Mucosa of rectum (tissue), 2 donors: ENCODE results near the gene ME2.
"Not testable (repeated sequence)": the region's sequence is repeated elsewhere in the genome, so short reads cannot be mapped to it uniquely, and the experiment has no call there.

Experiments used
- H3K27ac ChIP-seq, 2 donors: one replicate each; pipeline ENCODE4 v1.7.0; 2013; ENCODE audit warnings: inconsistent platforms in 2 of 2, low read depth in 2 of 2, low read length in 2 of 2
- H3K27me3 ChIP-seq, 2 donors: one replicate each; pipeline ENCODE4 v1.7.0; 2013; ENCODE audit warnings: low read length in 2 of 2; ENCODE audit not compliant: control insufficient read depth in 2 of 2, insufficient read depth in 2 of 2
- H3K36me3 ChIP-seq, 2 donors: one replicate each; pipeline ENCODE4 v1.7.0; 2013; ENCODE audit warnings: low read length in 2 of 2; ENCODE audit not compliant: control insufficient read depth in 2 of 2, insufficient read depth in 2 of 2
- H3K4me1 ChIP-seq, 2 donors: one replicate each; pipeline ENCODE4 v1.7.0; 2013; ENCODE audit warnings: low read length in 2 of 2, mild to moderate bottlenecking in 1 of 2; ENCODE audit not compliant: control insufficient read depth in 2 of 2, insufficient read depth in 2 of 2
- H3K4me3 ChIP-seq, 2 donors: one replicate each; pipeline ENCODE4 v1.7.0; 2013; ENCODE audit warnings: low read length in 2 of 2
- H3K9ac ChIP-seq, 2 donors: one replicate each; pipeline ENCODE4 v1.7.0; 2013; ENCODE audit warnings: low read length in 2 of 2, low read depth in 1 of 2, mild to moderate bottlenecking in 1 of 2
- H3K9me3 ChIP-seq, 2 donors: one replicate each; pipeline ENCODE4 v1.7.0; 2013; ENCODE audit warnings: low read length in 2 of 2; ENCODE audit not compliant: control insufficient read depth in 2 of 2
- donor health status: healthy.
- donor health status: Normal muscosa, but diverticular disease.

The ME2 gene

DNA sequence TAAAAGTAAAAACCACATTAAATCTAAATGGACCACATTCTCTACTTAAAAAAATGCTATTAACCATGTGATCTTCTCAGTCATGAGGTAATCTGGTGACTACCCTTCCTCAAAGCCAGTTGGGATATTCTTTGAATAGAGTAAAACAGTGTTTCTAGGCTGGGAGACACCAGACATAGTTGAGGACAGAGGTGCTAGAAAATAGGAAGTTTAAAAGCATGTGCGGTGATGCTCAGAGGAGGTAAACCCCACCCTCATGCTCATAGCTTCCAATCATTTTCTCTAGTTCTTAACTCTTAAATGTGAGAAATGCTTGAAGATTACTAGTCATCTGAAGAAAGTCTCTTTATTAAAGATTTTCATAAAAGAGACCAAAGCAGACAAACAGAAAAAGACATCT, 58.3 kb downstream of the ME2 start:
- peaks cover 12 to 14% of the 10 kb centered on the region in 2 donors for H3K36me3 ChIP-seq
- H3K9me3 ChIP-seq, result no peaks in the 10 kb centered on the region
- H3K4me1 ChIP-seq, result no peaks in the 10 kb centered on the region
- no peak overlapping the region for H3K4me3 ChIP-seq
- H3K27me3 ChIP-seq, result no peaks in the 10 kb centered on the region
- no peak overlapping the region for H3K27ac ChIP-seq
- H3K9ac ChIP-seq, result no peak overlapping the region

DNA sequence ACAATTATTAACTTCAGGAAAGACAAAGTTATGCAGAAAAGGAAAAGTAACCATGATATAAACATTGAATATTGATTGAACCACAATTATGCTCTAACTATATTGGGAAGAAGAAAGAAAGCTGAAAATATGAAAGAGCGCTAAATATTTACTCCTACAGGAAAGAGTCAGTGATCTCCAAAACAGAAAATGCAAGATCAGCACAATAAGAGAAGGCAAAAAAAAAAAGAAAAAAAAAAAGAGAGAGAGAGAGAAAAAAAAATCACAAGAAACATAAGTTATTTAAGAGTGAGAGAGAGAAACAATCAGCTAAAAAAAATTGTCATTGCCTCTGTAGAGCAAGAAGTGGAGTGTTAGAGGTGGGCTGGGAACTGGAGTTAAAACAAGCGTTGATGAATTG, 60.0 kb downstream of the ME2 start:
- H3K36me3 ChIP-seq, result peaks cover 4% of the 10 kb centered on the region in 2 donors
- H3K4me3 ChIP-seq, result no peak overlapping the region
- no peaks in the 10 kb centered on the region for H3K27me3 ChIP-seq
- H3K9ac ChIP-seq, result no peak overlapping the region
- H3K9me3 ChIP-seq, result no peaks in the 10 kb centered on the region
- H3K4me1 ChIP-seq, result no peaks in the 10 kb centered on the region
- no peak overlapping the region for H3K27ac ChIP-seq

DNA sequence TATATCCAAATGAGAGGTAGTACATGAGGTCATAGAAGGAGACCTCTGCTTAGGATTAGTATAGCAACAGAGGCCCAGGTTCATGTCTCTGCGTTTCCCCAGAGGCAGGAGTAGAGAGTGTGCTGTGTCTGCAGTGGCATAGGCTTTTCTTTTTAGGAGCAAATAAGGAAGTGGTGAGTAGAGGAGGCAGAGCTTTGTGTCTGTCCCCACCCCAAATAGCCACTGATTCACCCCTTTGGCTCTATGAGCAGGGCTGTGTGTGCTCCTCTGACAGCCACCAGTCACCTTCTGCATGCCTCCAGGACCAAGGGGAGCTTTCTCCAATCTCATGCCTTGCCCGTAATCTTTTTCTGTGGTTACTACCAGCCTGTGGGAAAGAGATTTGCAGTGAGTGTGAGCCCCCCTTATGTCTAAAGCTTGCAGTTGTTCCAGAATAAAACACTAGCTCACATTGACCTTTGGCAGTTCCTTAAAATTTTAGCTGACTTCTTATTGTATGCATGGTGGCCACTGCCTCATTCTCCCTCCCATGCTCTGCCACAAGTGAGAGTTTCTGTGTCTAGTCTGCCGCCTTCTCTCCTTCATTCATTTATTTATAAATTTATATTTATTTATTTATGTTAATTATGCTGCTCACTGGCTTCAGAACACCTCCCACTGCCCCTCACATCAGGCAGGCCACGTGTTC, 65.5 kb downstream of the ME2 start:
- H3K9me3 ChIP-seq, result no peaks in the 10 kb centered on the region
- H3K4me3 ChIP-seq, result no peak overlapping the region
- H3K4me1 ChIP-seq, result no peaks in the 10 kb centered on the region
- no peak overlapping the region for H3K27ac ChIP-seq
- H3K36me3 ChIP-seq, result peaks cover 6 to 9% of the 10 kb centered on the region in 2 donors
- peak overlapping the region in 1 of 2 donors; percentile 2 for H3K9ac ChIP-seq
- H3K27me3 ChIP-seq, result no peaks in the 10 kb centered on the region

DNA sequence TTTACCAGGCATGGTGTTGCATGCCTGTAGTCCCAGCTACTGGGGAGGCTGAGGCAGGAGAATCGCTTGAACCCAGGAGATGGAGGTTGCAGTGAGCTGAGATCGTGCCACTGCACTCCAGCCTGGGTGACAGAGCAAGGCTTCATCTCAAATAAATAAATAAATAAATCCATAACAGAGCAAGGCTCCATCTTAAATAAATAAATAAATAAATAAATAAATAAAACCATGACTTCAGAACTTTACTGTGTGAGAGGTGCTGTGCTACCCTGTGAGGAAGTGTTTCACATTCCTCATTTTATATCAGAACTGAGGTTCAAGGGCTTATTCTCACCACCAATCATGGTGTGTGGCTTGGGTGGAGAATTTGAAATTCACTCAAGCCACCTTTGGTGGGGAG, 67.0 kb downstream of the ME2 start:
- not testable (repeated sequence) for H3K4me3 ChIP-seq, H3K9ac ChIP-seq, H3K36me3 ChIP-seq, H3K27me3 ChIP-seq, H3K9me3 ChIP-seq, H3K27ac ChIP-seq, H3K4me1 ChIP-seq

DNA sequence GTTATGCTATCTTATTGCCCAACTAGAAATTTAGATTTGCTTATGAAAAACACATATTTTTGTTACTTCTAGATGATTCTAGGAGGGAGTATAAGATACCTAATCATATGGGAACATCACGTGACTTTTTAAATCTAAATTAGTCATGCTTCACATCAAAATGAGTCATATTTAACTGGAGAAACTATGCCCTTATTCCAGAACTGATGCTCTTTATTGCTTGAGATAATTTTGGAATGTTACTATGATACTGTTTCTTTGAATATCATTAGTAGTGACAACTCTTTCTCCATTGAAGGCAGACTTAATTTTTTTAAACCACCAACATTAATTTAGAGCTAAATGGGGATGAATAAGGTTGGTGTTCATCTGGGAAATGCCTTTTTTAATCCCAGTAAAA, 69.0 kb downstream of the ME2 start:
- Histone ChIP-seq H3K36me3 (peaks cover 6 to 9% of the 10 kb centered on the region in 2 donors), H3K4me3 (no peak overlapping the region), H3K27ac (no peak overlapping the region), H3K9me3 (no peaks in the 10 kb centered on the region), H3K9ac (no peak overlapping the region), H3K27me3 (no peaks in the 10 kb centered on the region), H3K4me1 (no peaks in the 10 kb centered on the region)

DNA sequence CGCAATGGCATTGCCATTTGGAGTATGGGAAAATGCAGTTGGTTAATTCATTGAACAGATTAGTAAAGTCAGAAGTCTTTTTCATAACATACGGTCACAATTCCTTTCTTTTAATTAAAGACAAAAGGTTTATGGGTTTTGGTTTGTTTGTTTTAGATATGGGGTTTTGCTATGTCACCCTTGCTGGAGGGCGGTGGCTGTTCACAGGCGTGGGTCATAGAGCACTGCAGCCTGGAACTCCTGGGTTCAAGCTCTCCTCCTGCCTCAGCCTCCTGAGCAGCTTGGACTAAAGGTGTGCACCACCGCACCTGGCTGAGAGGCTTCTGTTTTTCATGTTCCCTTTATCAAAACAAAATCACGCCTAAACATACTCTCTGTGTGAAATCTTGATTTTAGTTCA, 70.3 kb downstream of the ME2 start:
- H3K36me3 ChIP-seq, result peaks cover 4 to 5% of the 10 kb centered on the region in 2 donors

DNA sequence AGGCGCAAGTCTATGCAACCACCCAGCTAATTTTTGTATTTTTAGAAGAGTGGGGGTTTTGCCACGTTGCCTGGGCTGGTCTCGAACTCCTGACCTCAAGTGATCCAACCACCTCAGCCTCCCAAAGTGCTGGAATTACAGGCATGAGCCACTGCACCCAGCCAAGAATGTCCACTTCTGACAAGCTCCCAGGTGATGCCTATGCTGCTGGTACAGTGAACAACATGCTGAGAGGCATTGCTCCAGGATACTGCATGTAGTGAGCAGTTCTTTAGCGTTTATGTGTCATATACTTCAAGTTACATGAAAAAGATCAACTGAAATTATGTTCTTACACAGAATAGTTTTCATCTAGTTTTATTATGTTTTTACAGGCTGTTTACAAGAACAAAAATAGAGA, 71.7 kb downstream of the ME2 start:
- Histone ChIP-seq H3K27ac (no peak overlapping the region), H3K9ac (no peak overlapping the region), H3K4me3 (no peak overlapping the region), H3K36me3 (peaks cover 2 to 3% of the 10 kb centered on the region in 2 donors), H3K9me3 (no peaks in the 10 kb centered on the region), H3K4me1 (no peaks in the 10 kb centered on the region), H3K27me3 (no peaks in the 10 kb centered on the region)

More for the DNA sequence above, 70.3 kb downstream of the ME2 start:
- Histone ChIP-seq H3K4me3 (no peak overlapping the region), H3K27me3 (no peaks in the 10 kb centered on the region), H3K4me1 (no peaks in the 10 kb centered on the region), H3K9ac (no peak overlapping the region), H3K9me3 (no peaks in the 10 kb centered on the region), H3K27ac (no peak overlapping the region)

DNA sequence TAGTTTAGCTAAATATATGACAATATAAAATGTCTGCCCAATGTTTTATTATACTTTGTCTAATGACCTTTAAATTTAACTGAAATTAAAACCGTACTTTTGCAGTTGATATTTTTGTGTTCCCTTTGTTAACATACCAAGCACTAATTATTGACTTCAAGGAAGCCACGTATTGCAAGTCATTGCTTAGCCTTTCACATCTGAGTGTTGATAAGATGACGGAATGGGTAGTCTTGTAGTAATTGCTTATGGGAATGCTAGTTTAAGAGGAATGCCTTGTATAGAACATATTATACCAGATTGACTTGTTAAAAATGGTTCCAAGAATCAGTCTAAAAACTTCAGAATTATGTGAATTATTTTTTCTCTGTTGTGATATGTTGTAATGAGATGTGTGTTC, 74.9 kb downstream of the ME2 start:
- H3K36me3 ChIP-seq, result no peaks in the 10 kb centered on the region
- H3K9me3 ChIP-seq, result no peaks in the 10 kb centered on the region
- no peak overlapping the region for H3K4me3 ChIP-seq
- H3K9ac ChIP-seq, result no peak overlapping the region
- H3K27ac ChIP-seq, result no peak overlapping the region
- no peaks in the 10 kb centered on the region for H3K4me1 ChIP-seq
- H3K27me3 ChIP-seq, result no peaks in the 10 kb centered on the region

DNA sequence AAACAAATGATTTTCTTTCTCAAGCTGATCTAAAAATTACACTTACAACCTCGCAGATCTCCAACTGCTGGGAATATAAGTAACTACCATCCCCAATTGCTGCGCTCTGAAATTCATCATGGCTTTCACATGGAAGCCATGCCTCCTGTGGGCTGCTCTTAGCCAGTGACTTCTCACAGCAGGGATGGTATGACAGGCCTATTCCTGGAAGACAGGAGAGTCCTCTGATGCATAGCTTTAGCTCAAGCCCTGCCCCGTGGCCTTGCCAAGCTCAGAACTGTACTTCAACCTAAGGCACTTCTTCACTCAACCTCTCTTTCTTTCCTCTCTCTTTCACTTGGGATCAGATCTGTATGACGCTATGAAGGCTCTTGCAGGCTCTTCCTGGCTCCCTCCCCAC, 76.3 kb downstream of the ME2 start:
- Histone ChIP-seq H3K36me3 (no peaks in the 10 kb centered on the region), H3K4me3 (no peak overlapping the region), H3K9me3 (no peaks in the 10 kb centered on the region), H3K27ac (no peak overlapping the region), H3K27me3 (no peaks in the 10 kb centered on the region), H3K4me1 (no peaks in the 10 kb centered on the region), H3K9ac (no peak overlapping the region)

DNA sequence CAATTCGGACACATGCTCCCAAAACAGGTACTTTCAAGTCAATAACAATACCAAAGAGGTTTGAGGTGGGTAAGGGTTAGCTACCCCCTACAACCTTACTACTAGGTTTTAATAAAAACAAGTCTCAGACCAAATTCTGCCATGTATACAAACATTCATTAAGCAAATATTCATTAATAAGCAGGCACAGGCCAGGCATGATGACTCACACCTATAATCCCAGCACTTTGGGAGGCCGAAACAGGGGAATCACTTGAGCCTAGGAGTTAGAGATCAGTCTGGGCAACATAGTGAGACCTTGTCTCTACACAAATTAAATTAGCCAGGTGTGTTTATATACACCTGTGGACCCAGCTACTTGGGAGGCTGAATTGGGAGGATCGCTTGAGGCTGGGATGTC, 77.2 kb downstream of the ME2 start:
- Histone ChIP-seq H3K27ac (no peak overlapping the region), H3K4me1 (no peaks in the 10 kb centered on the region), H3K4me3 (no peak overlapping the region), H3K9ac (no peak overlapping the region), H3K36me3 (no peaks in the 10 kb centered on the region), H3K27me3 (no peaks in the 10 kb centered on the region), H3K9me3 (peaks cover 0 to 4% of the 10 kb centered on the region in 2 donors)

DNA sequence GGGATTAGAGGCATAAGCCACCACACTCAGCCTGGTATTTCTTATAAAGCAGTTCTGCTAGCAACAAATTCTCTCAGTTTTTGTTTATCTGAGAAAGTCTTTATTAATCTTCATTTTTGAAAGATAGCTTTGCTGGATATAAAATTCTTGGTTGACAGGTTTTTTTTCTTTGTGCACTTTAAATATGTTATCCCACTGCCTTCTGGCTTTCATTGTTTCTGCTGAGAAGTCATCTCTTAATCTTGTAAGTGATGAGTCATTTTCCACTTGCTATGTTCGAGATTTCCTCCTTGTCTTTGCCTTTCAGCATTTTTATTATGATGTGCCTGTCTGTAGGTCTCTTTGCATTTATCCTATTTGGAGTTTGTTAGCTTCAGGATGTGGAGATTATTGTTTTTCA, 83.1 kb downstream of the ME2 start:
- Histone ChIP-seq H3K27me3 (no peaks in the 10 kb centered on the region), H3K36me3 (no peaks in the 10 kb centered on the region), H3K9ac (no peak overlapping the region), H3K27ac (no peak overlapping the region), H3K9me3 (peaks cover 2 to 11% of the 10 kb centered on the region in 2 donors), H3K4me1 (no peaks in the 10 kb centered on the region), H3K4me3 (no peak overlapping the region)
